Prostate gland (tissue), 2 donors: Measurements from ENCODE around the gene PIK3R3.
"Not testable (repeated sequence)": the region's sequence is repeated elsewhere in the genome, so short reads cannot be mapped to it uniquely, and the experiment has no call there.

Experiments used
- CTCF ChIP-seq, 4 experiments: fragments of 200-600 bp in 2 of 4; fragments of 450-650 bp in 2 of 4; sonication (generic) in 2 of 4; IDR thresholded peaks; 1 replicate in 3 of 4; 2 replicates in 1 of 4; pipeline ENCODE4 v1.5.1; 2016 to 2019; ENCODE audit warnings: antibody characterized with exemption in 4 of 4, mild to moderate bottlenecking in 2 of 4, moderate library complexity in 2 of 4
- POLR2A ChIP-seq: fragments of 450-650 bp; IDR thresholded peaks from one replicate; pipeline ENCODE4 v1.6.1; 2016; ENCODE audit warnings: antibody characterized with exemption, mild to moderate bottlenecking
- POLR2AphosphoS5 ChIP-seq: sonication (generic); formaldehyde crosslinking; IDR thresholded peaks from one replicate; pipeline ENCODE4 v1.6.1; 2017; ENCODE audit warnings: antibody characterized with exemption

- not testable (repeated sequence) for TF ChIP-seq CTCF (IDR thresholded peaks at IDR 0.05); POLR2AphosphoS5; POLR2A
Measured at GRCh38 chr1:46057215-46057614, 75.2 kb downstream of the PIK3R3 start.
